Measurements from ENCODE around the gene DNMBP.

DNMBP gene

GRCh38 chr10:99881371-99881770 is 128.4 kb downstream of the DNMBP start:
- Histone ChIP-seq H3K36me3 (replicated peaks) (peaks cover 96% of the 10 kb centered on the region), H3K27ac (no peak overlapping the region), H3K4me3 (ENCODE audit: low read depth, low read length) (no peak overlapping the region), H3K27me3 (replicated peaks) (no peaks in the 10 kb centered on the region)
- no peak for TF ChIP-seq CTCF (IDR thresholded peaks at IDR 0.05; ENCODE audit: low read depth, low read length, missing control alignments)
- in situ Hi-C loops (cut with HindIII; ENCODE audit: low pct_ligation_motif_present, low sequenced_read_pairs): no loop called here
- DNase-seq: no peak

DNA sequence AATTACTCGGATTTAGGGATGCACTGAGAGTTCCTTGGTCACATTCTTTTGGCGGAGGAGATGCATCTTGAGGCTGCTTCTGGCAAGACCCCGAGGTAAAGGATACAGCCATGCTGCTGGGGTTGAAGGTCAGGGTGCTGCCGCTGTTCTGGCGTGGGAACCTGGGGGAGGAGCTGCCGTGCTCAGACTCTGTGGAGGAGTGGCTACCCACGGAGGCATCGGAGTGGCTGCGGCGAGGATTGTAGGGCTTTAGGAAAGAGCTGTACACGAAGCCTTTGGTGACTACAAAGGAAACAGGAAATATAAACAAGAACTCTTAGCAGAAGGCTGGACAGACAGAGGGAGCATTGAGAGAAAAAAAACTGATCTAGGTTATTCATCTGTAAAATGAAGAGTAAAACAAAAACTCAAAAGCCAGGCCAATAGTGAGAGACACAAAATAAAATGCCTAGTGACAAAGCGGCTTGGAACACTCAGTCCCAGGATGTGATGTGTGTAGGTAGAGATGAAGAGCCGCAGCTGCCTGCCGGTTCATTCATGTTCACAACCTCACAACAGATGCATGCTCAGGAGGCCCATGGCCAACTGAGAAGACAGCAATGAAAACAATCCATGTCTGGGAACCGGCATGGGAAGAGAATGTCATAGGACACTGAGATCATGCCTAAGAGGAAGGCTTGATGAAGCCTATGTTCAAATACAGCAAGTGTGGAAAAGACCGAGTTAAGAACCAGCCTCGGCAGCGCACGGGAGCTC is 129.5 kb downstream of the DNMBP start:
- peak; percentile 48 for DNase-seq
- H3K27ac ChIP-seq: peak overlapping the region; percentile 62
- H3K36me3 ChIP-seq (replicated peaks): peaks cover 94% of the 10 kb centered on the region
- in situ Hi-C loops (cut with HindIII; ENCODE audit: low pct_ligation_motif_present, low sequenced_read_pairs): no loop called here
- no peaks in the 10 kb centered on the region for H3K27me3 ChIP-seq (replicated peaks)
- no peak overlapping the region for H3K4me3 ChIP-seq (ENCODE audit: low read depth, low read length)
- TF ChIP-seq CTCF (IDR thresholded peaks at IDR 0.05; ENCODE audit: low read depth, low read length, missing control alignments): no peak

GRCh38 chr10:99875473-99875872 is 134.3 kb downstream of the DNMBP start:
- in situ Hi-C loops (cut with HindIII; ENCODE audit: low pct_ligation_motif_present, low sequenced_read_pairs): no loop called here
- no peak for DNase-seq
- peaks cover 65% of the 10 kb centered on the region for H3K36me3 ChIP-seq (replicated peaks)
- no peak for TF ChIP-seq CTCF (IDR thresholded peaks at IDR 0.05; ENCODE audit: low read depth, low read length, missing control alignments)
- no peak overlapping the region for H3K27ac ChIP-seq
- no peaks in the 10 kb centered on the region for H3K27me3 ChIP-seq (replicated peaks)
- no peak overlapping the region for H3K4me3 ChIP-seq (ENCODE audit: low read depth, low read length)

DNA sequence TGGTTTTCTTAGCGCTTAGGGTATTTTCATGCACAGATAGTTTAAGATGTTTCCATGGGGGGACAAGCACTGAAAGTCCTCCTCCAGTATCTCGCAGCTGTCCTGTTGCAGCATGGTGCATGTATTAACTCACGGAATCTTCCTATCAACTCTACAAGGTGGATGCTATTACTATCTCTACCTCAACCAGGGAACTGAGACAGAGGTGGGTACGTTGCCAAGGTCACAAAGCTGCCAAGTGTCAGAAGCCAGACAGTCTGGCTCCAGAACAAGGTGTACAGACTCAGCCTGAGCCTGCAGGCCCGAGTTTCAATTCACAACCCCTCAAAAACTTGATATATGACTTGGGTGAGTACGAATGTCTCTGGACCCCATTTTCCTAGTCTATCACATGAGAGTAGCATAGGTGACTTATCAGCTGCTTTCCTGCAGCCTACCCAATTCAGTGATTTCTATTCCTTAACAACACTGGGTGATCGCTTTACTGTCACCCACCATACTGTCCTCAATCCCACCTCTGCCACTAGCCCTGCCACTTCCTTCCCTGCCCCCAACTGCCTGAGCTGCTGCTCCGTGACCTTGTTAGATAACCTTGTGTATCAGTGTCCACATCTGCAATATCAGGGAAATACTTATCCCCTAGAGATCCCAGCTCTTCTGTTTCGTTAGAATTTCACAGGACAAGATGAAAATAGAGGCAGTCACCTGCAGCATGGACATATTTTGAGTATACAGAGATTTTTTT is 135.2 kb downstream of the DNMBP start:
- H3K36me3 ChIP-seq (replicated peaks): peaks cover 56% of the 10 kb centered on the region
- no peaks in the 10 kb centered on the region for H3K27me3 ChIP-seq (replicated peaks)
- no peak overlapping the region for H3K27ac ChIP-seq
- no peak overlapping the region for H3K4me3 ChIP-seq (ENCODE audit: low read depth, low read length)
- in situ Hi-C loops (cut with HindIII; ENCODE audit: low pct_ligation_motif_present, low sequenced_read_pairs): no loop called here
- no peak for TF ChIP-seq CTCF (IDR thresholded peaks at IDR 0.05; ENCODE audit: low read depth, low read length, missing control alignments)
- DNase-seq: no peak

- TF ChIP-seq CTCF (IDR thresholded peaks at IDR 0.05; ENCODE audit: low read depth, low read length, missing control alignments): no peak
- peaks cover 50% of the 10 kb centered on the region for H3K36me3 ChIP-seq (replicated peaks)
- in situ Hi-C loops (cut with HindIII; ENCODE audit: low pct_ligation_motif_present, low sequenced_read_pairs): no loop called here
Observed at GRCh38 chr10:99873846-99874245, 135.9 kb downstream of the DNMBP start.

More at GRCh38 chr10:99873846-99874245, 135.9 kb downstream of the DNMBP start:
- no peak for DNase-seq
- Histone ChIP-seq H3K27me3 (replicated peaks) (no peaks in the 10 kb centered on the region), H3K27ac (no peak overlapping the region), H3K4me3 (ENCODE audit: low read depth, low read length) (no peak overlapping the region)

All from brain microvascular endothelial cell (primary cell).